Measurements from ENCODE around the gene NOTCH1.

NOTCH1 gene

DNA sequence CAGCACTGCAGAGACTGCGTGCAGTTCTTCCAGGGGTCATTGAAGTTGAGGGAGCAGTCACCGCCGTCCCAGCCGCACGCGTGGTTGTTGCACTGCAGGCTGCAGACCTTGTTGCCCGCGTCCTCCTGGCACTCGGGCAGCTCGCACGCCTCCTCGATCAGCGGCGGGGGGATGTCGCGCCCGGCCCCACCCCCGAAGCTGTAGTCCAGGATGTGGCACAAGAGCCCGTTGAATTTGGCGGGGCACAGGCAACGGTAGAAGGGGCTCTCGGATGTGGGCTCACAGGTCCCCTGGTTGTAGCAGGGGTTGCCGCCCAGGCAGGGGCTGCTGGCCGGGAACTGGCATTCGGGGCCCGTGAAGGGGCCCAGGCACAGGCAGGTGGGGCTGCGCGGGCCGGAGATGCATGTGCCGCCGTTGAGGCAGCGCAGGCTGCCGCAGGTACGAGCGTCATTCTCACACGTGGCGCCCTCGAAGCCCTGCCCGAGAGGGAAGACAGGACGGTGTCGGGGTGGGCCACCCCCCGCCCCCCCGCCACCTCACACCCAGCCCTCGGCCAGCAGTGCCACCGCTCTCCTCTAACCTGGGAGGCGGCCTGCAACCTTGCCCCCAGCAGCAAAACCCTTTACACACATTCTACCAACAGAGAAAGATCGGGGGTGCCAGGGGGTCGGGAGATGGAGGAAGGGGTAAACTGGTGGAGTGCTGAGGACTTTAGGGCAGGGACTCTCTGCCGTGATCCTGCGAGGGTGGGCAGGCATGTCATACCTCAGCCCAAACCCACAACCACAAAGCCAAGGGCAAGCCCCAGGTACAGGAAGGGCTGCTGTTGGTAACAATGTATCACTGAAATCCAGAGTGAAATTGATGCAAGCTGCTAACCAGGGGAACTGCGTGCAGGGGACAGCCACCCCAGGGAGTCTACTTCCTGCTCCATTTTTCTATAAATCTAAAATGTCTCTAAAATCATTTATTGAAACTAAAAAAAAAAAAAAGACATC lies 40.1 kb downstream of the NOTCH1 start:
- TF ChIP-seq TAF1 (IDR thresholded peaks at IDR 0.05; ENCODE audit: borderline replicate concordance, low read depth, low read length): no peak
- no peak for TF ChIP-seq POLR2A (IDR thresholded peaks at IDR 0.05; ENCODE audit: low read depth, low read length)
- no peak for TF ChIP-seq POLR2AphosphoS5 (IDR thresholded peaks at IDR 0.05; ENCODE audit: low read depth, low read length)
- no peak for DNase-seq (ENCODE audit: insufficient read length)
- FAIRE-seq: no peak

DNA sequence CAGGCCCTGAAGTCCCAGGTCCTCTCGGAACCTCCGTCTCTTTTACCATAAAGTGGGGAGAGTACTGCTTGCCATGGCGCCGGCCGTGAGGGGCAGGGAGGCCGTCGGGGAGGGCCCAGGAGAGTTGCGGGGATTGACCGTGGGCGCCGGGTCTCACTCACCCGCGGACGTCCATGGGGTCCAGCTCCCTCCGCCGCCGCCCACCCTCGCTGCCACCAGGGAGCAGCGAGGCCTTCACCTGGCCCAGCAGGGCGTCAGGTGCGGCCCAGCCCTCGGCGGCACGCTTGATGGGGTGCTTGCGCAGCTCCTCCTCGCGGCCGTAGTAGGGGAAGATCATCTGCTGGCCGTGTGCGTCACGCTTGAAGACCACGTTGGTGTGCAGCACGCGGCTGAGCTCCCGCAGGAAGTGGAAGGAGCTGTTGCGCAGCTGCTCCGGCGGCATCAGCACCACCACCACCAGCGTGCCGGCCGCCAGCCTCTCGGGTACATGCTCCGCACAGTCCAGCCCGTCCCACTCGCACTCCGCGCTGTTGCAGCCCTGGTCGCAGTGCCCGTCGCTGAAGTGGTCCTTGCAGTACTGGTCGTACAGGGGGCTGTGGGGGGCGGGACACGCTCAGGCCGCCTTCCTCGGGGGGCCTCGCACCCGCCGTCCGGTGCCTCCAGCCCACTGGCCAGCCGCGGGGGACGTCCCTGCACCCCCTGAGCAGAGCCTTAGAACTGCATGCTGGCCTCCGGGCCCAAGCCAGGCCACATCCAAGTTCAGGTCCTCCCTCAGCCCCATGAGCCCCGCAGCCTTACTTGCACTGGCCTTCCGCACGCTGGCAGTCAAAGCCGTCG lies 41.1 kb downstream of the NOTCH1 start:
- FAIRE-seq: no peak
- DNase-seq (ENCODE audit: insufficient read length): no peak
- no peak for TF ChIP-seq POLR2AphosphoS5 (IDR thresholded peaks at IDR 0.05; ENCODE audit: low read depth, low read length)
- no peak for TF ChIP-seq POLR2A (IDR thresholded peaks at IDR 0.05; ENCODE audit: low read depth, low read length)
- no peak for TF ChIP-seq TAF1 (IDR thresholded peaks at IDR 0.05; ENCODE audit: borderline replicate concordance, low read depth, low read length)

DNA sequence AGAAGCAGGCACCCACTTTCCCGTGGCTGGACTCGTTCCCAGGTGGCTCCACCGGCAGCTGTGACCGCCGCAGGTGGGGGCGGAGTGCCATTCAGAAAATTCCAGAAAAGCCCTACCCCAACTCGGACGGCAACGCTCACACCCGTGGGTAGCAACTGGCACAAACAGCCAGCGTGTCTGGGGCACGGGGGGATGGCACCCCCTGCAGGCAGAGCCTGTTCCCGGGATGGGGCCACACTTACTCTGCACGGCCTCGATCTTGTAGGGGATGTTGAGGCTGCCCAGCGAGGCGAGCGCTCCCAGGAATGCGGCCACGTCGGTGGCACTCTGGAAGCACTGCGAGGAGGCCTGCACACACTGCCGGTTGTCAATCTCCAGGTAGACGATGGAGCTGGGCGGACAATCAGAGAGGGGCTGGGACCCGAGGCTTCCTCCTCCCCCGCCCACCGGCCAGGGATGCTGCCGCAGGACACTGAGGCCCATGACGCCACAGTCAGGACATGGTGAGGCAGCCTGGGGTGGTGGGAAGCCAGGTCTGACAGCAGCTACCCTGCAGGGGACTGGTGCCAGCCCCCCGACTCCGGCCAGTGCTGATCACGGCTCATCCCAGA lies 42.8 kb downstream of the NOTCH1 start:
- DNase-seq (ENCODE audit: insufficient read length) (no peak), FAIRE-seq (no peak)
- TF ChIP-seq POLR2AphosphoS5 (IDR thresholded peaks at IDR 0.05; ENCODE audit: low read depth, low read length) (no peak), TAF1 (IDR thresholded peaks at IDR 0.05; ENCODE audit: borderline replicate concordance, low read depth, low read length) (no peak), POLR2A (IDR thresholded peaks at IDR 0.05; ENCODE audit: low read depth, low read length) (no peak)

DNA sequence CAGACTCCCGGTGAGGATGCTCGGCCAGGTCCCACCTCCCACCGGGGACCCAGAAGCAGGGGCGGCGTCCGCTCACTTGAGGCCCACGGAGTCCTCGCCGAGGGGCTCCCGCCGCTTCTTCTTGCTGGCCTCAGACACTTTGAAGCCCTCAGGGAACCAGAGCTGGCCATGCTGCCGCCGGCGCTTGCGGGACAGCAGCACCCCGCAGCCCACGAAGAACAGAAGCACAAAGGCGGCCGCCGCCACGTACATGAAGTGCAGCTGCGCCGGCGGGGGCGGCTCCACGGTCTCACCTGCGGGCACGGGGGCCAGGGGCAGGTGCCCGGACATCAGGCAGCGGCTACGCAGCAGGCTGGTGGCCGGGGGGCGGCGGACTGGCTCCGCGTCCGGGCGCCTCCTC lies 43.7 kb downstream of the NOTCH1 start:
- DNase-seq (ENCODE audit: insufficient read length): no peak
- TF ChIP-seq POLR2A (IDR thresholded peaks at IDR 0.05; ENCODE audit: low read depth, low read length): no peak
- no peak for TF ChIP-seq TAF1 (IDR thresholded peaks at IDR 0.05; ENCODE audit: borderline replicate concordance, low read depth, low read length)
- TF ChIP-seq POLR2AphosphoS5 (IDR thresholded peaks at IDR 0.05; ENCODE audit: low read depth, low read length): no peak
- FAIRE-seq: no peak

DNA sequence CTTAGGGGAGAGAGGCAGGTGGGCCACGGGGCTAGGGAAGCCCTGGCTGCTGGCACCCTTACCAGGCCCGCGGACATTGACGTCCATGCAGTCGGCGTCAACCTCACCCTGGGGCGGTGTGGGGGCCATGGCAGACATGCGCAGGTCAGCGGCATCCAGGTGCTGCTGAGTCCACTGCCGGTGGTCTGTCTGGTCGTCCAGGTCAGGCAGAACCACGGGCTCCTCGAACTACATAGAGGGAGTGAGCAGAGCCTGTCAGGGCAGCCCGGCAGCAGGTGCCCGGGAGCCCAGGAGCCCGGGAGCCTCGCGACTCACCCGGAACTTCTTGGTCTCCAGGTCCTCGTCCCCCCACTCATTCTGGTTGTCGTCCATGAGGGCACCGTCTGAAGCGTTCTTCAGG lies 44.2 kb downstream of the NOTCH1 start:
- FAIRE-seq: no peak
- TF ChIP-seq POLR2AphosphoS5 (IDR thresholded peaks at IDR 0.05; ENCODE audit: low read depth, low read length) (no peak), POLR2A (IDR thresholded peaks at IDR 0.05; ENCODE audit: low read depth, low read length) (no peak), TAF1 (IDR thresholded peaks at IDR 0.05; ENCODE audit: borderline replicate concordance, low read depth, low read length) (no peak)
- DNase-seq (ENCODE audit: insufficient read length): no peak

DNA sequence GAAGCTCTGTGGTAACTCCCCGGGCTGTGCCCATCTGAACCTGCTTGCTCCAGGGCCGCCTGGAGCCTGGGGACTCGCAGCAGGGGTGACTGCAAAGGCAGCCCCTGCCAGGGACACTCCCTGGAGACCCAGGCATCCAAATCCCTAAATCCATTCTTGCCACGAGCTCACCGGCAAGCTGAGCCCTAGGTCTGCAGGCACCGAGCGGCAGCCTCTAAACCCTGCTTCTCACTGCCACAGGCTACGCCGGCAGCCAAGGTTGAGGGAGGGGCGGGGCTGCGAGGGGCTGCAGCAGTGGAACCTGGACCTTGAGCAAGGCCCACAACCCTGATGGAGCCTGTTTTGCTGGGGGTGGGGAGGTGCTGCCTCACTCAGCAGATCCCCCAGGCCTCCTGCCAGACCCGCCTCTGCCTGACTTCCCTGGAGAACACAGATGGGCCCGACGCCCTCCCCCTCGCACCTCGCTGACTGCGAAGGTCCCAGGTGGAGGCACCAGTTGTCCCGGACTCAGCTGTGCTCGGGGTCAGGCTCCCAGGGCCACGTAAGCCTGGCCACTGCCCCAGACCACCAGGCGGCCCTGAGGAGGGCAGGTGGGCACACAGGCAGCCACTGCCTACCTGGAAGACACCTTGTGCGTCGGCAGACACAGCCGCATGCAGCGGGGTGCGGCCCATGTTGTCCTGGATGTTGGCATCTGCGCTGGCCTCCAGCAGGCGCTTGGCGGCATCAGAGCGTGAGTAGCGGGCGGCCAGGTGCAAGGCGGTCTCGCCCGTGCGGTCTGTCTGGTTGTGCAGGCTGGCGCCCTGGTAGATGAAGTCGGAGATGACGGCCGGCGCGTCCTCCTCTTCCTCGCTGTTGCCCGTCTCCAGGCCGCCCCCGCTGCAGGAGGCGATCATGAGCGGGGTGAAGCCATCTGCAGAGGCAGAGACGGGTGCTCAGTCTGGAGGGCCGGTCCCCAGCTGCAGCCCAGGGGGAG lies 45.6 kb downstream of the NOTCH1 start:
- no peak for TF ChIP-seq TAF1 (IDR thresholded peaks at IDR 0.05; ENCODE audit: borderline replicate concordance, low read depth, low read length)
- TF ChIP-seq POLR2AphosphoS5 (IDR thresholded peaks at IDR 0.05; ENCODE audit: low read depth, low read length): no peak
- TF ChIP-seq POLR2A (IDR thresholded peaks at IDR 0.05; ENCODE audit: low read depth, low read length): no peak
- DNase-seq (ENCODE audit: insufficient read length): no peak
- FAIRE-seq: no peak

DNA sequence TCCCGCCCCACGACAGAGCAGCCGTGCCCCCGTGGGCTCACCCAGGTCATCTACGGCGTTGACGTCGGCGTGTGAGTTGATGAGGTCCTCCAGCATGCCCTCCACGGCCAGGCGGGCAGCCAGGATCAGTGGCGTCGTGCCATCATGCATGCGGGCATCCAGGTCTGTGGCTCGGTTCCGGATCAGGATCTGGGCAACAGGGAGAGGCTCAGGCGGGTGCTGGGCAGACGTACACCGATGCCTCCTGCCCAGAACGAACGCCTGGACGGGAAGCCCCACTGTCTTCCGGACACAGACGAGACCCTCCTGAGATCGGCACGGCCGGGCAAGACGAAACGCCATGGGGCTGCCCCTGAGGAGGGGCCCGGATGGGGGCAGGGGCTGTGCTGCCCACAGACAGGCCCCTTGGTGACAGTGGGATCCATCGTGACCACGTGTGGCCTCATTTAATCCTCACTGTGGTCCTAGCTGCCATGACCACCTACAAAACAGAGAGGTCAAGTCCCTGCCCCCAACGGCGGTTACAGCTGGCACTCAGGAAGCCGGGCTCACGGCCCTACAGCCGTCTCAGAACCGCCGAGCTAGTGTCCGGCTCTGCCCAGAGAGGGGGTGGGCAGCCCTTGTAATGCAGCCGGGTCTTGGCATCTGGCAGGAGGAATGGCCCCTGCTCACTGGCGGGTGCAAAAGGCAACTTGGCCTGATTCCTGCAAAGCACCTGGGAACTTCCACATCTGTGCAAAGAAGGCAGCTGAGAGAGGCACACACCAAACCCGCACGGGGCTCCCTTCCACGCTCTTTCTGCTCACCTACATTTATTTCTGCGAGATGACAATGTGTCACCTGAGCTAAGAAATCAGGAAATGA lies 46.5 kb downstream of the NOTCH1 start:
- FAIRE-seq (no peak), DNase-seq (ENCODE audit: insufficient read length) (no peak)
- no peak for TF ChIP-seq POLR2AphosphoS5 (IDR thresholded peaks at IDR 0.05; ENCODE audit: low read depth, low read length)
- TF ChIP-seq TAF1 (IDR thresholded peaks at IDR 0.05; ENCODE audit: borderline replicate concordance, low read depth, low read length): no peak
- TF ChIP-seq POLR2A (IDR thresholded peaks at IDR 0.05; ENCODE audit: low read depth, low read length): no peak

DNA sequence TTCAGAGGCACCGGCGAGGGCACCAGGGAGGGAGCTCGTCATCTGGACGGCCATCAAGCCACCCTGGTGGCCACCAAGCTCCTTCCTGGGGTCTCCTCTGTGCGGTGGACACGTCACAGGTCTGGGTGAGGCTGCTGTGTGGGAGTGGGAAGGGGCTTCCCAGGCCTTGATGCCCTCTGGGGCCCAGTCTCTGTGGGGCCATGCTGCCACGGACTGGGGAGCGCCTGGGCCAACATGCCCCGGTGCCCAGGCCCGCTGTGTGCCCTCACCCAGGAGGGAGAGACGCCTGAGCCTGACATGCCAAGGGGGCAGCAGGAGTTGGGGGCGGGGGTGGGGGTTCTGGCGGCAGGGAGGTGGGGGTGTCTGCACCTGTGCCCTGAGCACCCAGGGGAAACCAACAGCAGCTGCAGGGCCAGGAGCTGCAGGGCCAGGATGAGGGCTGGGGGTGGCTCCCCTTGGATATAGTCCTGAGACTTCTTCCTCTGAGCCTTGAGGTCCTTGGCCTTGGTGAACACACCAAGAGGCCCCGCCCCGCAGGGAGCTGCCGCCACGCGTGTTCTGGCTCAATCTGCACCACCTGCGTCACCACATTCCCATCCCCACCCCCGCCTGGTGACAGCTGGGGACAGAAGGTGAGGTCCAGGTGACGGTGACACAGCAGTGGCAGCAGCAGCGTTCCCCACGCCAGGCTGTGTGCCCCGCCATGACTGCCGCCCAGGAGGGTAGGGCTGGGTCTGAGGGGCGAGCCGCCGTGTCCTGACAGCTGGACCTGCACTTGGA lies 47.7 kb downstream of the NOTCH1 start:
- no peak for TF ChIP-seq TAF1 (IDR thresholded peaks at IDR 0.05; ENCODE audit: borderline replicate concordance, low read depth, low read length)
- TF ChIP-seq POLR2A (IDR thresholded peaks at IDR 0.05; ENCODE audit: low read depth, low read length): no peak
- no peak for TF ChIP-seq POLR2AphosphoS5 (IDR thresholded peaks at IDR 0.05; ENCODE audit: low read depth, low read length)

More for the DNA sequence above, 47.7 kb downstream of the NOTCH1 start:
- DNase-seq (ENCODE audit: insufficient read length) (no peak), FAIRE-seq (no peak)

Data from GM12892 (cell line).